ENCODE results near the gene MAP3K13. TPM values are rescaled to one million over a fixed set of nuclear protein-coding genes. Genes with fewer than 3 reads are reported as not detected.

MAP3K13 gene
- total and polyA plus RNA-seq, 10 of the 15 experiments (the other 5 are each of a cell fraction or from before 2014, with no cell fraction given): 10.5 to 70.8 (median 26.8) TPM

GRCh38 chr3:185397676-185398075, 34.7 kb downstream of the MAP3K13 start:
- no peak for DNase-seq (ENCODE audit: low read depth, low spot score)
- Histone ChIP-seq H2AFZ (ENCODE audit: control insufficient read depth, low read depth, low read length) (no peak overlapping the region), H3K79me2 (ENCODE audit: control insufficient read depth, insufficient read depth, low read length) (no peaks in the 10 kb centered on the region), H3K9ac (ENCODE audit: control insufficient read depth, insufficient read depth, low read length) (no peak overlapping the region), H3K4me1 (ENCODE audit: control insufficient read depth, insufficient read depth, low read length) (no peaks in the 10 kb centered on the region), H3K36me3 (ENCODE audit: control insufficient read depth in 2 of 2, insufficient read depth in 2 of 2, low read length in 1 of 2) (no peaks in the 10 kb centered on the region), H3K4me2 (ENCODE audit: control insufficient read depth, insufficient read depth) (no peak overlapping the region), H3K9me3 (replicated peaks; ENCODE audit: control insufficient read depth, insufficient read depth, low read length) (no peaks in the 10 kb centered on the region), H3K4me3 (no peak overlapping the region), H4K20me1 (ENCODE audit: control insufficient read depth, insufficient read depth) (no peaks in the 10 kb centered on the region), H3K27me3 (replicated peaks in 1 of 2; ENCODE audit: control insufficient read depth in 2 of 2, insufficient read depth in 2 of 2, low read length in 1 of 2) (no peaks in the 10 kb centered on the region), H3K27ac (ENCODE audit: control insufficient read depth, insufficient read depth) (no peak overlapping the region)
- ChIA-PET POLR2A (interaction anchor here (0.6 kb wide), 1 partner anchor 32 kb away, joined by 3 read pairs; no protein-coding TSS in a partner anchor), CTCF (no interaction called here), SMC1A (ENCODE audit: uncharacterized antibody, unreplicated experiment) (no interaction called here), RAD21 (ENCODE audit: unreplicated experiment) (no interaction called here)
- FAIRE-seq: no peak
- BruUV-seq (replicated peaks): no TSS peak
- no peak for ATAC-seq
- intact Hi-C loops (cut with micrococcal nuclease; ENCODE audit: unreplicated experiment) (no loop called here), in situ Hi-C loops (cut with MboI) (no loop called here)
- 95% methylated on average over 6 of the region's 6 CpGs for WGBS (ENCODE audit: insufficient coverage, insufficient replicate concordance, low lambda C conversion rate, missing lambda C conversion rate)
- no peak for TF ChIP-seq SMAD5 (IDR thresholded peaks at IDR 0.05; ENCODE audit: low read depth)
- no peak for TF ChIP-seq EED (IDR thresholded peaks at IDR 0.05; ENCODE audit: low read depth)
- no peak for TF ChIP-seq NRF1 (conservative IDR thresholded peaks at IDR 0.05; ENCODE audit: low read depth, low read length)
- TF ChIP-seq ZSCAN29 (IDR thresholded peaks at IDR 0.05): no peak
- no peak for TF ChIP-seq CBFB (IDR thresholded peaks at IDR 0.05; ENCODE audit: low read depth)
- no peak for TF ChIP-seq ZNF592 (IDR thresholded peaks at IDR 0.05)
- TF ChIP-seq PKNOX1 (IDR thresholded peaks at IDR 0.05): no peak
- TF ChIP-seq REST (IDR thresholded peaks at IDR 0.05; ENCODE audit: low read depth, low read length): no peak
- TF ChIP-seq DPF2 (IDR thresholded peaks at IDR 0.05): no peak
- no peak for TF ChIP-seq PBX3 (IDR thresholded peaks at IDR 0.05; ENCODE audit: insufficient replicate concordance, low read depth, low read length)
- no peak for TF ChIP-seq STAT3 (IDR thresholded peaks at IDR 0.05; ENCODE audit: low read depth, low read length)
- no peak for TF ChIP-seq NR2F1 (conservative IDR thresholded peaks at IDR 0.05)
- TF ChIP-seq SREBF2 (IDR thresholded peaks at IDR 0.05; ENCODE audit: low read length): no peak
- no peak for TF ChIP-seq IRF4 (IDR thresholded peaks at IDR 0.05; ENCODE audit: low read depth, low read length)
- TF ChIP-seq BACH1 (IDR thresholded peaks at IDR 0.05; ENCODE audit: borderline replicate concordance): no peak

Data from GM12878 (cell line).